IMR-90 (cell line): ENCODE results near the gene SEPTIN8. TPM values are rescaled to one million over a fixed set of nuclear protein-coding genes. Genes with fewer than 3 reads are reported as not detected.
A peak's percentile ranks its signal among the peaks of the same experiment; 100 is the strongest.

Experiments
- ATAC-seq: fragments of 200-7000 bp; cut with Tn5 transposase; 2 replicates; pipeline ENCODE4 v1.9.1; 2020; ENCODE audit warnings: low read depth, mild to moderate bottlenecking, moderate library complexity
- BruUV-seq: library from RNA; stranded (reverse); fragments of 400-500 nt; replicated peaks from 2 replicates; lab custom pipeline; 2021; lab: Mats Ljungman, UMichigan
- CTCF ChIA-PET: fragments of 300-600 bp; formaldehyde crosslinking; extraction: SDS; loops from one replicate; lab custom pipeline; 2021; ENCODE audit warnings: antibody characterized with exemption; lab: Yijun Ruan, JAX
- POLR2A ChIA-PET: fragments of 300-600 bp; sonication (Branson Sonifier 250); formaldehyde crosslinking; loops from one replicate; lab custom pipeline; 2022; ENCODE audit warnings: antibody characterized with exemption; ENCODE audit not compliant: unreplicated experiment; lab: Charles Lee
- DNase-seq: peaks from one replicate; pipeline ENCODE4 v3.0.0; 2013
- H2AFZ ChIP-seq: replicated peaks from 2 replicates; pipeline ENCODE3; 2013; ENCODE audit warnings: low read length, mild to moderate bottlenecking; ENCODE audit not compliant: poor library complexity
- H2AK5ac ChIP-seq: 2 replicates; pipeline ENCODE4 v1.6.1; 2013; ENCODE audit warnings: low read depth, low read length, inconsistent platforms
- H2AK9ac ChIP-seq: replicated peaks from 2 replicates; pipeline ENCODE3; 2013; ENCODE audit warnings: mild to moderate bottlenecking, low read depth, low read length, moderate library complexity; ENCODE audit not compliant: poor library complexity
- H2BK120ac ChIP-seq: 2 replicates; pipeline ENCODE4 v1.6.1; 2013; ENCODE audit warnings: low read depth, low read length, inconsistent platforms
- H2BK15ac ChIP-seq: 3 replicates; pipeline ENCODE4 v1.6.1; 2013; ENCODE audit warnings: low read depth, low read length, inconsistent platforms
- H2BK20ac ChIP-seq: 2 replicates; pipeline ENCODE4 v1.6.1; 2013; ENCODE audit warnings: low read depth, mild to moderate bottlenecking, inconsistent platforms, low read length, moderate library complexity
- H2BK5ac ChIP-seq: 2 replicates; pipeline ENCODE4 v1.6.1; 2013; ENCODE audit warnings: mild to moderate bottlenecking, low read depth, low read length, inconsistent platforms; ENCODE audit not compliant: poor library complexity, severe bottlenecking
- H3K14ac ChIP-seq: replicated peaks from 2 replicates; pipeline ENCODE4 v1.6.1; 2013; ENCODE audit warnings: low read depth, low read length, inconsistent platforms
- H3K18ac ChIP-seq: 2 replicates; pipeline ENCODE4 v1.6.1; 2013; ENCODE audit warnings: low read depth, low read length, control low read depth
- H3K23ac ChIP-seq: 2 replicates; pipeline ENCODE4 v1.6.1; 2013; ENCODE audit warnings: low read depth, low read length, inconsistent platforms
- H3K27ac ChIP-seq: 2 replicates; pipeline ENCODE4 v1.5.1; 2013; ENCODE audit warnings: mild to moderate bottlenecking, control low read depth, low read length; ENCODE audit not compliant: insufficient read depth
- H3K27me3 ChIP-seq: 2 replicates; pipeline ENCODE4 v1.6.1; 2013; ENCODE audit warnings: low read length; ENCODE audit not compliant: control insufficient read depth, insufficient read depth
- H3K36me3 ChIP-seq: 2 replicates; pipeline ENCODE4 v1.6.1; 2013; ENCODE audit warnings: low read length, mixed read lengths; ENCODE audit not compliant: control insufficient read depth, insufficient read depth
- H3K4ac ChIP-seq: 2 replicates; pipeline ENCODE4 v1.6.1; 2013; ENCODE audit warnings: low read depth, low read length, inconsistent platforms
- H3K4me1 ChIP-seq: 2 replicates; pipeline ENCODE4 v1.6.1; 2013; ENCODE audit warnings: low read length, mixed read lengths; ENCODE audit not compliant: control insufficient read depth, insufficient read depth
- H3K4me2 ChIP-seq: 2 replicates; pipeline ENCODE4 v1.6.1; 2013; ENCODE audit warnings: low read depth, mild to moderate bottlenecking, control low read depth, low read length, moderate library complexity
- H3K4me3 ChIP-seq: 2 replicates; pipeline ENCODE4 v1.5.1; 2013; ENCODE audit warnings: low read depth, mild to moderate bottlenecking, control low read depth, low read length, moderate library complexity; ENCODE audit not compliant: insufficient read depth
- H3K56ac ChIP-seq: 2 replicates; pipeline ENCODE4 v1.6.1; 2013; ENCODE audit warnings: low read length, inconsistent platforms; ENCODE audit not compliant: insufficient read depth; ENCODE audit errors: extremely low read depth
- H3K79me1 ChIP-seq, 2 experiments: 2 replicates each; pipeline ENCODE4 v1.6.1; 2013; ENCODE audit warnings: low read length in 2 of 2, inconsistent platforms in 1 of 2, low read depth in 1 of 2
- H3K9ac ChIP-seq: 2 replicates; pipeline ENCODE4 v1.6.1; 2013; ENCODE audit warnings: low read depth, low read length, control low read depth
- H3K9me1 ChIP-seq: 2 replicates; pipeline ENCODE4 v1.6.1; 2013; ENCODE audit warnings: low read length, inconsistent platforms; ENCODE audit not compliant: insufficient read depth
- H3K9me3 ChIP-seq: 2 replicates; pipeline ENCODE4 v1.6.1; 2013; ENCODE audit warnings: low read length; ENCODE audit not compliant: control insufficient read depth, insufficient read depth
- H4K20me1 ChIP-seq: 2 replicates; pipeline ENCODE4 v1.6.1; 2013; ENCODE audit warnings: low read length, inconsistent platforms; ENCODE audit not compliant: insufficient read depth
- H4K5ac ChIP-seq: 2 replicates; pipeline ENCODE4 v1.6.1; 2013; ENCODE audit warnings: mild to moderate bottlenecking, low read depth, low read length, control low read depth
- H4K8ac ChIP-seq, 2 experiments: 2 replicates each; pipeline ENCODE4 v1.6.1; 2013; ENCODE audit warnings: low read depth in 2 of 2, low read length in 2 of 2, control low read depth in 1 of 2, inconsistent platforms in 1 of 2
- H4K91ac ChIP-seq: 2 replicates; pipeline ENCODE4 v1.6.1; 2013; ENCODE audit warnings: low read depth, low read length, inconsistent platforms; ENCODE audit not compliant: insufficient read depth
- BHLHE40 ChIP-seq: fragments of 150-350 bp; IDR thresholded peaks from 2 replicates; pipeline ENCODE4 v1.6.1; 2016; ENCODE audit warnings: mild to moderate bottlenecking, low read depth, low read length
- CEBPB ChIP-seq: IDR thresholded peaks from 2 replicates; pipeline ENCODE4 v1.6.1; 2012; ENCODE audit warnings: low read depth, low read length, improper control_type of control experiment
- CHD1 ChIP-seq: IDR thresholded peaks from 2 replicates; pipeline ENCODE4 v1.6.1; 2012; ENCODE audit warnings: low read depth, low read length, improper control_type of control experiment
- CTCF ChIP-seq: conservative IDR thresholded peaks from 2 replicates; pipeline ENCODE4 v1.5.1; 2012; ENCODE audit warnings: mild to moderate bottlenecking, low read depth, low read length, improper control_type of control experiment
- ELK1 ChIP-seq: fragments of 150-350 bp; IDR thresholded peaks from 2 replicates; pipeline ENCODE4 v1.6.1; 2016; ENCODE audit warnings: low read depth, mild to moderate bottlenecking, low read length, moderate library complexity, borderline replicate concordance
- FOS ChIP-seq: fragments of 150-350 bp; IDR thresholded peaks from 2 replicates; pipeline ENCODE4 v1.6.1; 2016; ENCODE audit warnings: low read depth, low read length
- MAFK ChIP-seq: IDR thresholded peaks from 2 replicates; pipeline ENCODE4 v1.6.1; 2012; ENCODE audit warnings: low read depth, low read length, improper control_type of control experiment
- MAZ ChIP-seq: IDR thresholded peaks from 2 replicates; pipeline ENCODE4 v1.6.1; 2012; ENCODE audit warnings: low read depth, mild to moderate bottlenecking, low read length, improper control_type of control experiment, moderate library complexity, borderline replicate concordance
- MXI1 ChIP-seq: IDR thresholded peaks from 2 replicates; pipeline ENCODE4 v1.6.1; 2012; ENCODE audit warnings: low read depth, mild to moderate bottlenecking, low read length, moderate library complexity, borderline replicate concordance
- NFE2L2 ChIP-seq: fragments of 150-350 bp; IDR thresholded peaks from 2 replicates; pipeline ENCODE4 v1.6.1; 2016; ENCODE audit warnings: low read depth, mild to moderate bottlenecking, low read length
- POLR2A ChIP-seq: IDR thresholded peaks from 2 replicates; pipeline ENCODE4 v1.6.1; 2012; ENCODE audit warnings: mild to moderate bottlenecking, low read depth, low read length
- RAD21 ChIP-seq: IDR thresholded peaks from 2 replicates; pipeline ENCODE4 v1.6.1; 2012; ENCODE audit warnings: low read length, improper control_type of control experiment
- RCOR1 ChIP-seq: IDR thresholded peaks from 2 replicates; pipeline ENCODE4 v1.6.1; 2012; ENCODE audit warnings: mild to moderate bottlenecking, low read length, improper control_type of control experiment; ENCODE audit not compliant: insufficient replicate concordance
- RFX5 ChIP-seq: IDR thresholded peaks from 2 replicates; pipeline ENCODE4 v1.8.0; 2012; ENCODE audit warnings: low read depth, mild to moderate bottlenecking, low read length, moderate library complexity
- SMC3 ChIP-seq: fragments of 150-350 bp; IDR thresholded peaks from 2 replicates; pipeline ENCODE4 v1.6.1; 2016; ENCODE audit warnings: low read depth, mild to moderate bottlenecking, antibody characterized with exemption, low read length, moderate library complexity
- WGBS, 2 experiments: methylation state at CpG; one replicate each; pipeline versions ENCODE4 v1.1.5 to v1.1.7; 2013; ENCODE audit warnings: missing lambda C conversion rate in 2 of 2; ENCODE audit not compliant: insufficient read length in 1 of 2; ENCODE audit errors: extremely low coverage in 2 of 2; 5-methylcytosine and 5-hydroxymethylcytosine counted together
- dilution Hi-C: fragments of 300-500 bp; cut with HindIII; formaldehyde crosslinking; loops from one replicate; pipeline ENCODE4 v1.14.3; 2018; ENCODE audit warnings: low sequenced_read_pairs; ENCODE audit not compliant: unreplicated experiment
- in situ Hi-C: fragments of 300-500 bp; cut with MboI; formaldehyde crosslinking; loops from 3 replicates; pipeline ENCODE4 v1.14.3; 2019; ENCODE audit warnings: low sequenced_read_pairs, inconsistent platforms, mixed read lengths
- intact Hi-C: fragments of 100-400 bp; cut with micrococcal nuclease; formaldehyde crosslinking; loops from 2 replicates; pipeline ENCODE4 v1.10.0; 2022
- polyA plus RNA-seq, 3 experiments: library from polyadenylated mRNA; depleted of rRNA; stranded (reverse); fragments of >200 nt; gene quantifications; 2 replicates each; pipeline ENCODE4 v1.2.3, GENCODE V29; 2012; ENCODE audit warnings: low replicate concordance in 1 of 3
- total RNA-seq: library from RNA; depleted of rRNA; stranded (reverse); fragments of >200 nt; gene quantifications from 2 replicates; pipeline ENCODE4 v1.2.3, GENCODE V29; 2012
- TF ChIP-seq, protein P1 (sequence below): fragments of 150-350 bp; IDR thresholded peaks from 2 replicates; pipeline ENCODE4 v1.6.1; 2017; ENCODE audit warnings: mild to moderate bottlenecking, antibody characterized with exemption, low read length, low read depth

The SEPTIN8 gene
- total and polyA plus RNA-seq, 2 of the 4 experiments (the other 2 are of a cell fraction) = 56.2 to 67.2 TPM

- dilution Hi-C loops = no loop called here
- no peak overlapping the region for H2BK5ac ChIP-seq
- H3K4me2 ChIP-seq = no peak overlapping the region
- H4K91ac ChIP-seq = peak overlapping the region; percentile 19; the same call in 1 of the 2 replicates
- in situ Hi-C loops = no loop called here
- H3K4ac ChIP-seq = peak overlapping the region; percentile 61; the same call in 1 of the 2 replicates
- H3K56ac ChIP-seq = no peak overlapping the region
- H2BK120ac ChIP-seq = no peak overlapping the region
- intact Hi-C loops = no loop called here
- H3K9me3 ChIP-seq = no peaks in the 10 kb centered on the region
- peaks cover 52% of the 10 kb centered on the region for H3K9me1 ChIP-seq
- 100% methylated on average over 1 of the region's 3 CpGs; no CpG with 5 or more reads in 1 of the 2 experiments for WGBS, 2 experiments
- peaks cover 33 to 83% of the 10 kb centered on the region in 2 experiments for H3K79me1 ChIP-seq
- peak overlapping the region; percentile 24; the same call in 1 of the 2 replicates for H2BK20ac ChIP-seq
- TF ChIP-seq CTCF (no peak), RCOR1 (no peak), POLR2A (no peak), ELK1 (no peak), BHLHE40 (no peak), SMC3 (no peak), NFE2L2 (no peak), RFX5 (no peak), RAD21 (no peak), CEBPB (no peak), CHD1 (no peak), FOS (no peak), MAZ (no peak), MAFK (no peak), MXI1 (no peak)
- TF ChIP-seq, protein P1, sequence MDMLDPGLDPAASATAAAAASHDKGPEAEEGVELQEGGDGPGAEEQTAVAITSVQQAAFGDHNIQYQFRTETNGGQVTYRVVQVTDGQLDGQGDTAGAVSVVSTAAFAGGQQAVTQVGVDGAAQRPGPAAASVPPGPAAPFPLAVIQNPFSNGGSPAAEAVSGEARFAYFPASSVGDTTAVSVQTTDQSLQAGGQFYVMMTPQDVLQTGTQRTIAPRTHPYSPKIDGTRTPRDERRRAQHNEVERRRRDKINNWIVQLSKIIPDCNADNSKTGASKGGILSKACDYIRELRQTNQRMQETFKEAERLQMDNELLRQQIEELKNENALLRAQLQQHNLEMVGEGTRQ = no peak
- peaks cover 25% of the 10 kb centered on the region for H3K4me1 ChIP-seq
- BruUV-seq = no TSS peak
- H3K9ac ChIP-seq = no peak overlapping the region
- H4K5ac ChIP-seq = no peak overlapping the region
- H4K20me1 ChIP-seq = peaks cover 54% of the 10 kb centered on the region
- H2AFZ ChIP-seq = no peak overlapping the region
- peak overlapping the region; percentile 78; the same call in 1 of the 2 replicates for H3K27ac ChIP-seq
- H3K36me3 ChIP-seq = peaks cover 17% of the 10 kb centered on the region
- H3K27me3 ChIP-seq = no peaks in the 10 kb centered on the region
- 0 out of 2 replicates have a peak overlapping the region, but pooled peaks have one; percentile 13 for H3K23ac ChIP-seq
- POLR2A ChIA-PET = no interaction called here
- no peak for ATAC-seq
- H2AK5ac ChIP-seq = peak overlapping the region; percentile 85
- no peak overlapping the region for H3K18ac ChIP-seq
- 0 out of 3 replicates have a peak overlapping the region, but pooled peaks have one; percentile 15 for H2BK15ac ChIP-seq
- no peak for DNase-seq
- CTCF ChIA-PET = no interaction called here
- no peak overlapping the region for H3K4me3 ChIP-seq
- H2AK9ac ChIP-seq = peak overlapping the region; percentile 32
- H4K8ac ChIP-seq = peak overlapping the region in 1 of 2 experiments; percentile 23; a peak in 2 of 4 replicates
- H3K14ac ChIP-seq = peak overlapping the region; percentile 91; the same call in 1 of the 2 replicates
Observed at GRCh38 chr5:132768485-132768868, 8.6 kb downstream of the SEPTIN8 start.
